DMS79 (cell line): Measurements from ENCODE around the gene ATR.
"Not testable (repeated sequence)": the region's sequence is repeated elsewhere in the genome, so short reads cannot be mapped to it uniquely, and the experiment has no call there.

Experiments
- DNase-seq: peaks from one replicate; lab custom pipeline; 2025; lab: John Stamatoyannopoulos, UW

Gene ATR

GRCh38 chr3:142578329-142579223 lies at the start of gene ATR:
Gene ATR, minus strand, starts transcription at chr3:142578733. Its CDS starts 29 bp downstream, at chr3:142578704.
- peak; percentile 95 for DNase-seq

GRCh38 chr3:142626971-142627370 lies 48.4 kb upstream of the ATR start:
- no peak for DNase-seq

- DNase-seq, result no peak
Observed at GRCh38 chr3:142625153-142625440, 46.6 kb upstream of the ATR start.

DNA sequence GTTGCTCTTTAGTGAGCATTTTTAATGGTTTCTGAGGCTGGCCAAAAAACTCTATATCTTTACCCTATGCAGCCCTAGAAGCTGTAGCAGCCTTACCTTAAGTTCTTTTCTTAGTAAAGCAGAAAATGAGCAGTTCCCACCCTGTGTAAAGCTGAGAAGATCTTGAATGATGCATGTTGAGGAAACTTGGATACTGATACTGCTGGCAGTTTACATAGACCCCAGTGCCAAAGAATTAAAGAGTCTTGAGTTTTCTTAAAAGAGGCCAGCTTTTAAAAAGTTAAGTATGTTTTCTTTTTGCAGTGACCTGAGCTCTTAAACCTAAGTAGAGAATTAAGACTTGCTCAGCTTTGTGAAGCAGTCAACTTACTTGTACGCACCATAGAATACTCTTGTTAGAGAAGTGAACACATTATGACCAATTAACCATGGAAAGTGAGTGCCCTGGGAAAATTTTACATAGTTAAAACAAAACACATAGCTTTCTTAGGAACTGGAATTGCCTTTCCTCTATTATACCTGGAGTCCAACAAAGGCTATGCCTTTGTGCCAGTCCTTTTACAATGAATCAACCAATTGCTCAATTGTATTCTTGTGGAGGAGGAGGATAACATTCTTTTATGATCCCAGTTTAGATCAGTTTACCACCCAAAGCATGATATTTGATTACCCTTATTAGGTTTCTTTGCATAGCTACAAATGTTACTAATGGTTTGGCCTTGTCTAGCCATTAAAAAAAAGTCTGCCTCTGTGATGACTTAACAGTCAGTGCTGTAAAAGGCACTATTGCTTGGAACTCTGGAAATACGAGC lies 46.0 kb upstream of the ATR start:
- DNase-seq, result no peak

DNA sequence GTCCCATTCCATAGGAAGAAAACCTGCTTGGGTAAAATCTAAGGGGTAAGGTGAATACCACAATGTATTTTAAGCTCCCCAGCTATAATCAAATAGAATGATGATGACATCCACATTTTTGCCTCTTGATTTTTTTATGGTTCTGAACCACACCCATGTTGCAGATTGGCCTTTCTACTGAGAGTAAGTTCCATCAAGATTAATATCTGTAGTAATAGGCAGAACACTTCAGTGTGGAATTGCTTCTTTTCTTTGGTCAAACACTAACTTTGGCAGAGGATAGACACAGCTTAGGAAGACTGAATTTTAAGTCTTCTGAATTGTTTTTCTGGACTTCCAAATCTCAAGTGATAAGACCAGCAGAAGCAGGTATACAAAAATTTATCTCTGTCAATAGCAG lies 44.7 kb upstream of the ATR start:
- no peak for DNase-seq

GRCh38 chr3:142622405-142622804 lies 43.9 kb upstream of the ATR start:
- DNase-seq, result no peak

DNA sequence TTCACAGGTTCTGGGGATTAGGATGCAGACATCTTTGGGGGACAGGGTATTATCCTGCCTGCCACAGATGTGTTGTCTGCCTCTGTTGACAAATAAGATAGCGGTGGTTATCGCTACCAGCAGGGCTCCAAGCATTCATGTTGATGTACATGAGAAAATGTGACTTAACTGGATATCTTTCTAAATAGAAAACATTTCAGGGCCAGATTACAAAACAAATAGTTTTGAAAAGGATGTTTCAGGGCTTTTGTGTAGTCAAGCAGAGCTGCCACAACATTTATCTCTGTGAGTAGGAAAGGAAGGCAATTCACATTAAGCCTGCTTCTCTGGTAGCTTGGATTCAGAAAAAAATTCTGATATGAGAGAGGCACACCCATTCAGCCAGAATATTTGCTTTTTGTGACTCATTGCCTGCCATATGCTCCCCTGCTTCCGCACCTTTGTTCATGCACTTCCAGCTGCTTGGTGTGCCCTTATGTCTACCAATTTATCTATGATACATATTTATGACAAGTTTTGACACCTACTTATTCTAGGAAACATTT lies 40.5 kb upstream of the ATR start:
- no peak for DNase-seq

- no peak for DNase-seq
Observed at GRCh38 chr3:142615171-142615570, 36.6 kb upstream of the ATR start.

- no peak for DNase-seq
Observed at GRCh38 chr3:142614059-142614626, 35.6 kb upstream of the ATR start.

GRCh38 chr3:142613491-142613890 lies 35.0 kb upstream of the ATR start:
- DNase-seq, result no peak

GRCh38 chr3:142611206-142611605 lies 32.7 kb upstream of the ATR start:
- DNase-seq, result no peak

DNA sequence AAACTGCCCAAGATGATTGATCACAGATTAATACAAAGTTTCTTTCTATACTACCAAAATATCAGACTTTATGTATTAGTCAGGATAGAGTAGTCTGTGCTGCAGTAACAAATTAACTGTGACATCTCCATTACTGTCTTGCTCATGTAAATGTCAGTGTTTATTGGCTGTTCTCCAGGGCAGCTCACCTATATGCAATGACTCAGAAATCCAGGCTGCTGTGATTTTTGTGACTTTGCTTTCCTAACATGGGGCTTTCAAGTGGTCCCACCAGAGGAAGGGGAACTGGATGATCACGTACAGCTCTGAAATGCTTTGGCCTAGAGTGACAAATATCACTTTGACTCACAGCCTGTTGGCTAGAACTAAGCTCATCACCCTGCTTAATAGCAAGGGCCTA lies 30.6 kb upstream of the ATR start:
- no peak for DNase-seq

DNA sequence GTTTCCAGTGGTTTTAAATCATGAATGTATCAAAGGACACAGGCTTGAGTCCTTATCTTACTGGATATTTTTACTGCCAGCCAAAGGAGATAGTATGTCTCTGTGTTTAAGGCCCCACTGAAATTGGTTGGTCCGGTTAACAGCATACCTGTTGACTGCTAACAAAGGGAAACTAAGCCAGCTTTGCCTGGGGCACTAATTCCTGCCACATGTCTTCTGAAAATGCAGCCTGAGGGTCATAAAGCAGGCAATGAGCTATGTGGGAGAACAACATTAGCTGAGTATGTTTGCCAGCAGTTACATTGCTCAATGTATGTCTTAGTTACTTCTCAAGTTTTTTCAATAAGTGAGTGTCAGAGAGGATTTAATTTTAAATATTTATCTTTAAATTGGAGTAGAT lies 30.1 kb upstream of the ATR start:
- DNase-seq, result no peak

DNA sequence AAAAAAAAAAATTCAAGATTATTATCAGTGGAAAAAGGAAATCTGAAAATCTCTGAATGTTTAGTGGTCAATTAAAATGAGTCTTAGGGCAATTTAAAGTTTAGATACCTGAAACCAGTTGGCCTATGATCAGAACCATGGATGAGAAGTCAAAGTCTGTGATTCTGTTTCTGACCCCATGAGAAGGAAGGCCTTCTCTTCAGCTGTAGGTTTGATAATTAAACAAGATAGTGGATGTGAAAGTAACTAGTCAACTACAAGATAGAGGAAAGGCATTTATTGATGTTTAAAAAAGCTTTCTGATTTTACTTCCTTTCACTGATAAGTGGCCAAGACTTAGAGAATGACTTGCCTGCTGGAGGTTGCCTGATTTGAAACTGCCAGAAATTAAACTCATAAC lies 26.4 kb upstream of the ATR start:
- DNase-seq, result no peak

DNA sequence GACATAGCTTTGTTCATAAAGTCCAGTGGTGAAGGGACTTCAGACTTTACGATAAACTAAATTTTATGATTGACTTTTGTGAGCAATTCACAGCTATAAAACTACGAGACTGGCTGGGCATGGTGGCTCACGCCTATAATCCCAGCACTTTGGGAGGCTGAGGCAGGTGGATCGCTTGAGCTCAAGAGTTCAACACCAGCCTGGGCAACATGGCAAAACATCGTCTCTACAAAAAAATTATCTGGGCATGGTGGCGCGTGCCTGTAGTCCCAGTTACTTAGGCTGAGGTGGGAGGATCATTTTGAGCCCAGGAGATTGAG lies 24.8 kb upstream of the ATR start:
- not testable (repeated sequence) for DNase-seq

DNA sequence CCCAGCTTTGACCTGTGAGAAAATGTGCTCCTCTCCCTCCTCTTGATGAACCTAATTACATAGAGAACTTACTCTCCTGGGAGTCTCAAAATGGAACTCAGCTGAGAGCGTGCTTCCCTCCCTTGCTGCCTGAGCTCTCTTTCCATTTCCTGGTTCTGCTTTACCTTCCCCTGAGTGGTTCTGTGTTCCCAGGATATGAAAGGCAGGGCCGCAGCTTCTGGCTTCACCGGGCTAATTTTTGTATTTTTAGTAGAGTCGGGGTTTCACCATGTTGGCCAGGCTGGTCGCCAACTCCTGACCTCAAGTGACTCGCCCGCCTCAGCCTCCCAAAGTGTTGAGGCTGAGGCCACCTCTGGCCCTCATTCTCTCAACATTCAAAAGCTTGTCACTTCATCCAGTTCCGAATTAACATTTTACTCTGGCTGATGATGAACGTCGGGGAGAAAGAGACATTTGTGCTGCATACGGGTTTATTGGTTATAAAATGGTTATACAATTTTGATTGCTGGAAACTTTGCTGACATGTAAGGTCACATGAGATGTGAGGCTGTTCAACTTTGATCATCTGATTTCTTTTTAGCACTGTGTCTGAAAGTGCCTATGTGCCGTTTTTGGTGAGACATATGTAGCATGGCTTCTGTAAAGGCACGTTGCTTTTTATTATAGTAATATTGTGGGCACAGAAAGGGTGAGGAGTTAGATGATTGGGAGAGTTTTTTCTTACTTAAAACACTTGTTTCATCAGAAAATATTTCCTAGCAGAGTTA lies 24.3 kb upstream of the ATR start:
- no peak for DNase-seq

DNA sequence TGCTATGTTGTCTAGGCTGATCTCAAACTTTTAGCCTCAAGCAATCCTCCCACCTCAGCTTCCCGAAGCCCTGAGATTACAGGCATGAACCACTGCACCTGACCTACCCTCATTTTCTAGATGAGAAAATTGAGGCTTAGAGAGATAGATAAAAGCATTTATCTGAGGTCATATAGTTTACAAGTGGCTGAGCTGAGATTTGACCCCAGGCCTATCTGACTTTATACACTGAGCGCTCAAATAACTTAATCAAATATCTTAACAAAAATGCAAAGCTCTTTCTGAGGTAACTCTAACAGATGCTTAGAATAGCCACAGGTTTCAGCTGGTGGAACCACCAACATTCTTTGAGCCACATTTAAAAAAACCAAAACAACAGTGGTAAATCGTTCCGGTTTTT lies 23.2 kb upstream of the ATR start:
- DNase-seq, result no peak

DNA sequence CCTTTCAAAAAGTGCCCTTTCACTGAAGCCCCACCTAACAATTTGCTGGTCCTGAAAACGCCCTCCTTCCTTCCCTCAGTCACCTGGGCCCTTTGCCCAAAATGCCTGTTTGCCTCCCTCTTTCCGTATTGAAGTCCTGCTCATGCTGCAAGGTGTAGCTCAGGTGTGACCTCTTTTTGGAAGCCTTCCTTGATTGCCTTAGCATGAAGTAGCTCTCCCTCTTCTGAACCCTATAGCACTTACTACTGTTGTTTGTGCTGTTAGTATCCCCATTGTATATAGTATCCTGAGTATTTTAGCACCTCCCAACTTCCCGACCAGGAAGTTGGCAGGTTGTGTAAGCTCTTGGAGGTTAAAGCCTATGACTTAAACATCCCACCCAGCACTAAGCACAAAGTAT lies 19.4 kb upstream of the ATR start:
- no peak for DNase-seq

GRCh38 chr3:142596726-142597088 lies 18.2 kb upstream of the ATR start:
- no peak for DNase-seq

- peak; percentile 86 for DNase-seq
Observed at GRCh38 chr3:142595951-142596725, 17.6 kb upstream of the ATR start, which contains the start of gene PLS1. Gene PLS1, plus strand, starts transcription at chr3:142596393. Its CDS starts 67,845 bp downstream, at chr3:142664238.

- DNase-seq, result no peak
Observed at GRCh38 chr3:142595581-142595950, 17.0 kb upstream of the ATR start.
